SK-N-SH treated with all-trans-retinoic acid at 6 μM for 48 hours (cell line): Measurements from ENCODE around the gene FNDC11.

Source experiments
- ARNTL ChIP-seq: fragments of 450-650 bp; formaldehyde crosslinking; IDR thresholded peaks from 2 replicates; pipeline ENCODE4 v1.5.0; 2020; ENCODE audit warnings: low read depth, mild to moderate bottlenecking, moderate library complexity, borderline replicate concordance
- BACH2 ChIP-seq: fragments of 250-450 bp; sonication (Bioruptor Pico); IDR thresholded peaks from 2 replicates; pipeline ENCODE4 v1.9.0; 2021; ENCODE audit warnings: mild to moderate bottlenecking, borderline replicate concordance
- PATZ1 ChIP-seq: fragments of 250-450 bp; sonication (Bioruptor Pico); IDR thresholded peaks from 2 replicates; pipeline ENCODE4 v1.8.0; 2020; ENCODE audit warnings: mild to moderate bottlenecking, moderate library complexity, borderline replicate concordance
- PPARA ChIP-seq: fragments of 250-450 bp; sonication (Bioruptor Pico); IDR thresholded peaks from 2 replicates; pipeline ENCODE4 v1.5.0; 2020; ENCODE audit warnings: mild to moderate bottlenecking, borderline replicate concordance
- RARB ChIP-seq: fragments of 250-450 bp; sonication (Bioruptor Pico); IDR thresholded peaks from 2 replicates; pipeline ENCODE4 v1.8.0; 2021; ENCODE audit warnings: mild to moderate bottlenecking, moderate library complexity
- ZFP3 ChIP-seq: fragments of 250-450 bp; sonication (Bioruptor Pico); IDR thresholded peaks from 2 replicates; pipeline ENCODE4 v1.5.0; 2020; ENCODE audit warnings: mild to moderate bottlenecking, moderate library complexity
- ZFP30 ChIP-seq: fragments of 450-650 bp; formaldehyde crosslinking; IDR thresholded peaks from 2 replicates; pipeline ENCODE4 v1.5.0; 2022; ENCODE audit warnings: mild to moderate bottlenecking, moderate library complexity
- ZNF70 ChIP-seq: fragments of 450-650 bp; formaldehyde crosslinking; IDR thresholded peaks from 2 replicates; pipeline ENCODE4 v1.5.0; 2020; ENCODE audit warnings: mild to moderate bottlenecking, moderate library complexity
- TF ChIP-seq, protein P1 (sequence below): fragments of 250-450 bp; sonication (Bioruptor Pico); IDR thresholded peaks from 2 replicates; pipeline ENCODE4 v1.5.0; 2020; ENCODE audit warnings: mild to moderate bottlenecking, moderate library complexity

- TF ChIP-seq ZFP3 (CRISPR knock-in tag): no peak
- no peak for TF ChIP-seq PATZ1
- no peak for TF ChIP-seq BACH2 (CRISPR knock-in tag)
- TF ChIP-seq ZFP30: no peak
- no peak for TF ChIP-seq ZNF70
- TF ChIP-seq, protein P1, sequence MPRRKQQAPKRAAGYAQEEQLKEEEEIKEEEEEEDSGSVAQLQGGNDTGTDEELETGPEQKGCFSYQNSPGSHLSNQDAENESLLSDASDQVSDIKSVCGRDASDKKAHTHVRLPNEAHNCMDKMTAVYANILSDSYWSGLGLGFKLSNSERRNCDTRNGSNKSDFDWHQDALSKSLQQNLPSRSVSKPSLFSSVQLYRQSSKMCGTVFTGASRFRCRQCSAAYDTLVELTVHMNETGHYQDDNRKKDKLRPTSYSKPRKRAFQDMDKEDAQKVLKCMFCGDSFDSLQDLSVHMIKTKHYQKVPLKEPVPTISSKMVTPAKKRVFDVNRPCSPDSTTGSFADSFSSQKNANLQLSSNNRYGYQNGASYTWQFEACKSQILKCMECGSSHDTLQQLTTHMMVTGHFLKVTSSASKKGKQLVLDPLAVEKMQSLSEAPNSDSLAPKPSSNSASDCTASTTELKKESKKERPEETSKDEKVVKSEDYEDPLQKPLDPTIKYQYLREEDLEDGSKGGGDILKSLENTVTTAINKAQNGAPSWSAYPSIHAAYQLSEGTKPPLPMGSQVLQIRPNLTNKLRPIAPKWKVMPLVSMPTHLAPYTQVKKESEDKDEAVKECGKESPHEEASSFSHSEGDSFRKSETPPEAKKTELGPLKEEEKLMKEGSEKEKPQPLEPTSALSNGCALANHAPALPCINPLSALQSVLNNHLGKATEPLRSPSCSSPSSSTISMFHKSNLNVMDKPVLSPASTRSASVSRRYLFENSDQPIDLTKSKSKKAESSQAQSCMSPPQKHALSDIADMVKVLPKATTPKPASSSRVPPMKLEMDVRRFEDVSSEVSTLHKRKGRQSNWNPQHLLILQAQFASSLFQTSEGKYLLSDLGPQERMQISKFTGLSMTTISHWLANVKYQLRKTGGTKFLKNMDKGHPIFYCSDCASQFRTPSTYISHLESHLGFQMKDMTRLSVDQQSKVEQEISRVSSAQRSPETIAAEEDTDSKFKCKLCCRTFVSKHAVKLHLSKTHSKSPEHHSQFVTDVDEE (CRISPR knock-in tag): no peak
- TF ChIP-seq RARB (CRISPR knock-in tag): no peak
- no peak for TF ChIP-seq ARNTL
- TF ChIP-seq PPARA: no peak
These were observed 32.4 kb upstream of the FNDC11 start for GRCh38 chr20:63521602-63522001.
